ENCODE data around the gene SCUBE1.

SCUBE1 gene

DNA sequence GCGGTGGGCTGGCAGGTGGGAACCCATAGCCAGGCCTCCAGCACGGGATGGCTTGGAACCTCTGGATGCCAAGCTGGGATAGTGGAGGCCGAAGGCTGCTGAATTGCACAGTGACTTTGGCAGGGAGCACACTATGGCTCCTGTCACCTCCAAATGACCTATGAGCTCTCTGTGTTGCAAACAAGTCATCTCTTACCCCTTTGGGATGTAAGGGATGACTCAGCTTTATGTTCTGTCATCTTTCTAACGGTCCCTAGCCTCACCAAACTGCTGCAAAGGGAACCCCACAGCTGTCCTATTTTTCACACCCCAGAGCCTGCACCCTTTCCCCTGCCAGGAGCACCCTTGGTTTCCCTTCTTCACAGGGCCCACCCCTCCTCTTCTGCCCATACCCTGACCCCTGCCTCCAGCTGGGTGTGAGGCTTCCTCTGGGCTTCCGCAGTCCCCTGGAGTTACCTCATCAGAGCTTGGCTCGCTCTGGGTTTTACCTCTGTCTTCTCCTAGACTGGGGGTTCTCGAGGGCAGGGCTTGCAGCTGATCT, 2.7 kb upstream of the SCUBE1 start:
- in situ Hi-C loops (cut with MboI; ENCODE audit: low pct_unique_long_range_greater_than_20kb, low sequenced_read_pairs, unreplicated experiment) = no loop called here
- TF ChIP-seq, protein P1, sequence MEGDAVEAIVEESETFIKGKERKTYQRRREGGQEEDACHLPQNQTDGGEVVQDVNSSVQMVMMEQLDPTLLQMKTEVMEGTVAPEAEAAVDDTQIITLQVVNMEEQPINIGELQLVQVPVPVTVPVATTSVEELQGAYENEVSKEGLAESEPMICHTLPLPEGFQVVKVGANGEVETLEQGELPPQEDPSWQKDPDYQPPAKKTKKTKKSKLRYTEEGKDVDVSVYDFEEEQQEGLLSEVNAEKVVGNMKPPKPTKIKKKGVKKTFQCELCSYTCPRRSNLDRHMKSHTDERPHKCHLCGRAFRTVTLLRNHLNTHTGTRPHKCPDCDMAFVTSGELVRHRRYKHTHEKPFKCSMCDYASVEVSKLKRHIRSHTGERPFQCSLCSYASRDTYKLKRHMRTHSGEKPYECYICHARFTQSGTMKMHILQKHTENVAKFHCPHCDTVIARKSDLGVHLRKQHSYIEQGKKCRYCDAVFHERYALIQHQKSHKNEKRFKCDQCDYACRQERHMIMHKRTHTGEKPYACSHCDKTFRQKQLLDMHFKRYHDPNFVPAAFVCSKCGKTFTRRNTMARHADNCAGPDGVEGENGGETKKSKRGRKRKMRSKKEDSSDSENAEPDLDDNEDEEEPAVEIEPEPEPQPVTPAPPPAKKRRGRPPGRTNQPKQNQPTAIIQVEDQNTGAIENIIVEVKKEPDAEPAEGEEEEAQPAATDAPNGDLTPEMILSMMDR (IDR thresholded peaks at IDR 0.05; ENCODE audit: extremely low read depth, insufficient read depth, missing control alignments) = no peak
- DNase-seq (ENCODE audit: low spot score) = peak; percentile 62

DNA sequence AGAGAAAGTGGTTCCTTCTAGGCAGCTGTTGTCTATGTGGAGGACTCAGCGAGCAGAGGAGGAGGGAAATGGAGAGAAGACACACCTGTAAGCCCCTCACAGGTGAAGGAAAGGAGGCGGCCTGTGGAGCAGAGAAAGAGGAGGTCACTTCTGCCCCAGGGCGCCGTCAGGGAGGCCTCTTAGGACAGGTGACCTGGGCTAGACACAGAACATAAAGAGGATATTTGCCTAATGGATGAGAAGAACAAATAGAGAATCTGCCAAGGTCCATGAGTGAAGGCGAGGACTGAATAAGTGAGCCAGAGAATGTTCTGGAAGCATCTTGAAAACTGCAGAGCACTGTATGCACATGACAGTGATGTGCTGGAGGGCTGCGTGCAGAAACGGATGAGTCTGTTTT, 2.2 kb upstream of the SCUBE1 start:
- in situ Hi-C loops (cut with MboI; ENCODE audit: low pct_unique_long_range_greater_than_20kb, low sequenced_read_pairs, unreplicated experiment) = no loop called here
- TF ChIP-seq, protein P1 (IDR thresholded peaks at IDR 0.05; ENCODE audit: extremely low read depth, insufficient read depth, missing control alignments) = no peak
- DNase-seq (ENCODE audit: low spot score) = no peak

DNA sequence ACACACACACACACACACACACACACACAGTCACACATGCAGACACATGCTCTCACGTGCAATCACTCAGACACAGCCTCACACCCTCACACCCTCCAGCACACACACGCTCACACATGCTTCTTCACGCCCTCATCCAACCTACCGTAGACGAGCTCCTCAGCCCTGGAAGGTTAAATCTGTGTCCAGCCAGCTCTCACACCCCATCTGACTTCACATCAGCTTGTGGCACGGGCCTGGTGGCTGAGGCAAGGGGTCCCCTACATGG, 1.3 kb upstream of the SCUBE1 start:
- no peak for DNase-seq (ENCODE audit: low spot score)
- TF ChIP-seq, protein P1 (IDR thresholded peaks at IDR 0.05; ENCODE audit: extremely low read depth, insufficient read depth, missing control alignments) = no peak
- in situ Hi-C loops (cut with MboI; ENCODE audit: low pct_unique_long_range_greater_than_20kb, low sequenced_read_pairs, unreplicated experiment) = no loop called here

DNA sequence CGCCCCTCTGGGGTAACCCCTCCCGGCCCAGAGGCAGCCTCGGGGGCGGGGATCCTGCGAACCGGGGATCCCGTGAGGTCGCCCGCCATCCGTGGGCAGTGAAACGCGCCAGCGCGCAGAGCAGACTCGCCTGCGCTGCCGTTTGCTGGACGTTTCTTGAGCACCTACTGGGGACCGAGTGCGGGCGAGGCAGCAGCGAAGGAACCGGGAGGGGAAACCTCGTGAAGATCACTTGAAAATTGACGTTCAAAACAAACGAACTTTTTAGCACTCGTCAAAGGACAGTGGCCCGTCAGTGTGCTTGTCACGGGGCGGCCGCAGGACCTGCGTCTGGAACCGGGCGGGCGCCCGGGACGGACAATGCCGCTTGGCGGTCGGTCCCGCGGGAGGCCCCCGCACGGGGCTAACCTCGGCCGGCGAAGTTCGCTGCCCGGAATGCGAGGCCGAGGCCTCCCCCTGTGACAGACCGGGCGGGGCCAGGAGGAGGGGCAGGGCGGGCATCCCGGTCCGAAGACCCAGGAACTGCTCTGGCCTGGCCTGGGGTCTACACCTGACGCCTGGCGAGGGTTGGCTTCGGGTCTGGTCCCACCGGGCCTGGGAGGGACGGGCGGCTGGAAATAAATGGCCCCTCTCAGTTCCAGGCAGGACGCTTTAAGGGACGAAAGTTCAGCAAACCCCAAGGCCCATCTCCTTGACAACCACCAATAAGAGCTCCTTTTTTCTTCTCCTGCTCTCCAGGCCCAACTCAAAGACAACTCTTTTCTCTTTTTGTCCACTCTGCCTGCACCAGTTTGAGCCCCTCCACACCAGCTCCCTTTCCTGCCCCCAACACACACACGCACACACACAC, 723 bp upstream of the SCUBE1 start:
- TF ChIP-seq, protein P1 (IDR thresholded peaks at IDR 0.05; ENCODE audit: extremely low read depth, insufficient read depth, missing control alignments) = no peak
- peak; percentile 44 for DNase-seq (ENCODE audit: low spot score)
- in situ Hi-C loops (cut with MboI; ENCODE audit: low pct_unique_long_range_greater_than_20kb, low sequenced_read_pairs, unreplicated experiment) = no loop called here

DNA sequence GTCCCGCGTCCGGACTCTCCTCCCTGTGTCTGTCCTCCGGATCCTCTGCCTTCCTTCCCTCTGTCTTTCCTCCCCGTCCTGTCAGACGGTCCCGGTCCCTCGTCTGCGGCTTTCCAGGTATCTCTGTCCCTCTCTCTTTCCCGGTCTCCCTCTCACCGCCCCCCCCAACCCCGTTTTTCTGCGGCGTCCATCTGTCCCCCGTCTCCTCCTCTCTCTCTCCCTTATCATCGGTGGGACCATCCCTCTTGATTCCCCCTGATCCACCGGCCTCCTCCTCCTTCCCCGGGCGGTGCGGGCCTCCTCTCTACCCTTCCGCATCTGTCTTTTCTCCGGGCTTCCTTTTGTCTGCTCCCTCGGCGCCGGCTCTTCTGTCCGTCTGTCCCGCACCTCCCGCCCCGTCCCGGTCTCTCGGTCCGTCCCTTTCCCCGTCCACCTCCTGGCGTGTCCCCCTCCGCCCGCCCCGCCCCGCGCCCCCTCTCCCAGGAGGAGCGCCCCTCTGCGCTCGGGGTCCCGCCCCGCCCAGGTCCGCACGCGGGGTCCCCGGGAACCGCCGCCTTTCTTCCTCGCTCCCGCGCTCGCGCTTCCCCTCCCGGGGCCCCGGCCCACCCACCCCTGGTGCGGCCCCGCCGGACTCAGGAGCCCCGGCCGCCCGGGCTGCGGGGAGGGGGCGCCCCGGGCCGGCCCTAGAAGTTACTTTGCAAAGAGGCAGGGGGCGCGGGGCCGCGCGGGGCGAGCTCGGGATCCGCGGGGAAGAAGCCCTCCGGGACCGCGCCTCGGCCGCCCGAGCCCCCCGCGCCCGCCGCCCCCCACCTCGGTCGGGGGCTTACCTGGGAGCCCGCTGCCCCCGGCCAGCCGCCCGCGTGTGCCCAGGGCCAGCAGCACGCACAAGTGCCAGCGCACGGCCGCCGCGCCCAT, 568 bp downstream of the SCUBE1 start:
- TF ChIP-seq, protein P1 (IDR thresholded peaks at IDR 0.05; ENCODE audit: extremely low read depth, insufficient read depth, missing control alignments) = no peak
- in situ Hi-C loops (cut with MboI; ENCODE audit: low pct_unique_long_range_greater_than_20kb, low sequenced_read_pairs, unreplicated experiment) = no loop called here
- DNase-seq (ENCODE audit: low spot score) = peak; percentile 30

DNA sequence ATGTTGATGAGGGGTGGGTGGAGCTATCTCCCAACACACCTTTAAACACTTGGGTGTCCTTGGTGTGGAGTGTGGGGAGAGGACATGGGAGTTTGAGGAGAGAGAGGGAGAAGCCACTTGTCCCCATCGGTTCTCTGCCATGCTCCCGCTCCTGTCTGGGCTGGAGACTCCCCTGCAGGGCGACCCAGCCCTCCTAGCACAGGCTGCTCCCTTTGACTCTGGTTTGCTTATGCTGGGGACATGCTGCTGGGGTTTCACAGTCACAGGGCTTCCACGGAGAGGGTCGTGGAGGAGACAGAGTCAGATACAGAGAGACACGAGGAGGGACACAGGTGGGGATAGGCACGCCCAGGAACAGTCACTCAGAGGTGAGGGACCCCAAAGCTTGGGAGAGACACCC, 1.6 kb downstream of the SCUBE1 start:
- no peak for DNase-seq (ENCODE audit: low spot score)
- in situ Hi-C loops (cut with MboI; ENCODE audit: low pct_unique_long_range_greater_than_20kb, low sequenced_read_pairs, unreplicated experiment) = no loop called here
- TF ChIP-seq, protein P1 (IDR thresholded peaks at IDR 0.05; ENCODE audit: extremely low read depth, insufficient read depth, missing control alignments) = no peak

Data from GM13977 (cell line).